GM21526 (cell line): ENCODE data around the gene PATE4.
"Not testable (repeated sequence)": the region's sequence is repeated elsewhere in the genome, so short reads cannot be mapped to it uniquely, and the experiment has no call there.

Source experiments
- ATAC-seq: cut with Tn5 transposase; IDR thresholded peaks from one replicate; pipeline ENCODE4 v1.9.1; 2021; ENCODE audit warnings: moderate library complexity; ENCODE audit not compliant: unreplicated experiment, low FRiP score

Gene PATE4

GRCh38 chr11:125833016-125833415 lies at the start of gene PATE4:
PATE4 (plus strand) TSS chr11:125833316; CDS start chr11:125833360, 44 bp downstream.
- ATAC-seq: no peak

- ATAC-seq: no peak
Measured at GRCh38 chr11:125784678-125785077, 48.4 kb upstream of the PATE4 start.

GRCh38 chr11:125787827-125788226 lies 45.3 kb upstream of the PATE4 start, which contains the start of gene PATE3:
PATE3 (plus strand) TSS chr11:125788127; CDS start chr11:125788152, 25 bp downstream.
- no peak for ATAC-seq

- no peak for ATAC-seq
Measured at GRCh38 chr11:125790825-125791224, 42.3 kb upstream of the PATE4 start.

GRCh38 chr11:125797641-125798040 lies 35.5 kb upstream of the PATE4 start:
- ATAC-seq: no peak

GRCh38 chr11:125799808-125800207 lies 33.3 kb upstream of the PATE4 start:
- ATAC-seq: no peak

GRCh38 chr11:125802387-125802786 lies 30.7 kb upstream of the PATE4 start:
- ATAC-seq: no peak

- no peak for ATAC-seq
Measured at GRCh38 chr11:125807909-125808308, 25.2 kb upstream of the PATE4 start.

GRCh38 chr11:125835748-125836147 lies 2.6 kb downstream of the PATE4 start:
- no peak for ATAC-seq

- ATAC-seq: no peak
Measured at GRCh38 chr11:125842321-125842948, 9.3 kb downstream of the PATE4 start.

- no peak for ATAC-seq
Measured at GRCh38 chr11:125846188-125846587, 13.1 kb downstream of the PATE4 start.

GRCh38 chr11:125857670-125858069 lies 24.6 kb downstream of the PATE4 start:
- not testable (repeated sequence) for ATAC-seq

GRCh38 chr11:125862786-125863185 lies 29.7 kb downstream of the PATE4 start:
- ATAC-seq: not testable (repeated sequence)

- ATAC-seq: not testable (repeated sequence)
Measured at GRCh38 chr11:125865354-125865753, 32.2 kb downstream of the PATE4 start.

- ATAC-seq: no peak
Measured at GRCh38 chr11:125869521-125869920, 36.4 kb downstream of the PATE4 start.

GRCh38 chr11:125871391-125872137 lies 38.4 kb downstream of the PATE4 start:
- ATAC-seq: no peak

- no peak for ATAC-seq
Measured at GRCh38 chr11:125872138-125872491, 39.0 kb downstream of the PATE4 start.

- no peak for ATAC-seq
Measured at GRCh38 chr11:125873881-125874555, 40.9 kb downstream of the PATE4 start.

GRCh38 chr11:125874556-125875124 lies 41.5 kb downstream of the PATE4 start:
- no peak for ATAC-seq

- ATAC-seq: no peak
Measured at GRCh38 chr11:125881291-125881690, 48.2 kb downstream of the PATE4 start.

GRCh38 chr11:125883375-125883774 lies 50.3 kb downstream of the PATE4 start:
- no peak for ATAC-seq
